ENCODE results near the gene SLC27A5. TPM values are rescaled to one million over a fixed set of nuclear protein-coding genes. Genes with fewer than 3 reads are reported as not detected.
A peak's percentile ranks its signal among the peaks of the same experiment; 100 is the strongest.

Gene SLC27A5
- total and polyA plus RNA-seq, 9 of the 15 experiments (the other 6 are each of a cell fraction or from before 2014, with no cell fraction given), result 42.2 to 318 (median 64.7) TPM

DNA sequence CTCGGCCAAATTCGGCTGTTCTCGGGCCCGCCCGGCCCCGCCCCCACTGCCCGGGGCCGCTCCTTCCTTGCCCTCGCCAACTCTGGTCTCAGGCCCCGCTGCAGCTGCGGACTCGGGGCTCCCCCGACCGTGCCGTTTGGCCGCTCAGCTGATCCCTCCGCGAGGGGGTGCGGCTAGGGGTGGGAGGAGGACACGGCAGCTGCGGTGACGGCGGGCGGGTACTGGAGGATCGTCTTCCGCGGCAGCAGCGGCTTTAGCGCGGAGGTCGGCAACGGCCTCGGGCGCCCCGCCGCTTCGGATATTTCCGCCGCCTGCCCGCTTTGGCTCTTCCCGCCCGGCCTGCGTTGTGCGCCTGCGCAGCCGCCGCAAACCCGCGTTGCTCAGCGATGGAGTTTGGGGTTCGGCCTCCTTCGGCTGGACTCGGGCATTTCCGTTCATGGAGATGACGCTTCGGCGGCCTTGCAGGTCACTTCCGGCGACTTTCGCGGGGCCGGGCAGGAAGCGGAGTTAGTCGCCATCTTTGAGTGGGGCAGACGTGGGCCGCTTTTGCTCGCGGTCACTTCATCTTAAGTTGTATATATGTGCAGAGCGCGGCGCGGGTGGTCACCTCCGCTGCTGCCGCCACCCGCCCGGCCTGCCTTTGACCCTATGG is 47.0 kb upstream of the SLC27A5 start (continued):
- no peak for TF ChIP-seq NFIX (CRISPR knock-in tag; IDR thresholded peaks at IDR 0.05; ENCODE audit: low read depth)
- TF ChIP-seq TCFL5 (CRISPR knock-in tag; conservative IDR thresholded peaks at IDR 0.05), result no peak
- TF ChIP-seq RREB1 (CRISPR knock-in tag; IDR thresholded peaks at IDR 0.05), result peak; percentile 60; the same call in 1 of the 2 replicates
- no peak for TF ChIP-seq ARID1B (IDR thresholded peaks at IDR 0.05)
- no peak for TF ChIP-seq FOS (IDR thresholded peaks at IDR 0.05; ENCODE audit: extremely low read depth, insufficient read length)
- no peak for TF ChIP-seq SMARCA4 (IDR thresholded peaks at IDR 0.05)
- TF ChIP-seq RBM14 (IDR thresholded peaks at IDR 0.05; ENCODE audit: borderline replicate concordance, insufficient read depth, low read depth, low read length), result 0 out of 2 replicates have a peak, but pooled peaks have one; percentile 6
- no peak for TF ChIP-seq ZNF444 (CRISPR knock-in tag; IDR thresholded peaks at IDR 0.05)
- no peak for TF ChIP-seq SPI1 (IDR thresholded peaks at IDR 0.05; ENCODE audit: borderline replicate concordance, low read depth, low read length)
- TF ChIP-seq KHSRP (IDR thresholded peaks at IDR 0.05), result no peak
- no peak for TF ChIP-seq BRF1 (IDR thresholded peaks at IDR 0.05; ENCODE audit: borderline replicate concordance, extremely low read depth, insufficient read length)
- TF ChIP-seq ZNF445 (CRISPR knock-in tag; IDR thresholded peaks at IDR 0.05; ENCODE audit: low read depth), result no peak
- TF ChIP-seq ZFP1 (CRISPR knock-in tag; IDR thresholded peaks at IDR 0.05), result no peak
- TF ChIP-seq HDAC3 (IDR thresholded peaks at IDR 0.05; ENCODE audit: borderline replicate concordance, partially characterized antibody), result no peak
- TF ChIP-seq, protein P1, sequence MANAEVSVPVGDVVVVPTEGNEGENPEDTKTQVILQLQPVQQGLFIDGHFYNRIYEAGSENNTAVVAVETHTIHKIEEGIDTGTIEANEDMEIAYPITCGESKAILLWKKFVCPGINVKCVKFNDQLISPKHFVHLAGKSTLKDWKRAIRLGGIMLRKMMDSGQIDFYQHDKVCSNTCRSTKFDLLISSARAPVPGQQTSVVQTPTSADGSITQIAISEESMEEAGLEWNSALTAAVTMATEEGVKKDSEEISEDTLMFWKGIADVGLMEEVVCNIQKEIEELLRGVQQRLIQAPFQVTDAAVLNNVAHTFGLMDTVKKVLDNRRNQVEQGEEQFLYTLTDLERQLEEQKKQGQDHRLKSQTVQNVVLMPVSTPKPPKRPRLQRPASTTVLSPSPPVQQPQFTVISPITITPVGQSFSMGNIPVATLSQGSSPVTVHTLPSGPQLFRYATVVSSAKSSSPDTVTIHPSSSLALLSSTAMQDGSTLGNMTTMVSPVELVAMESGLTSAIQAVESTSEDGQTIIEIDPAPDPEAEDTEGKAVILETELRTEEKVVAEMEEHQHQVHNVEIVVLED (CRISPR knock-in tag; IDR thresholded peaks at IDR 0.05), result no peak; the same call in 1 of the 2 replicates
- TF ChIP-seq TAF15 (IDR thresholded peaks at IDR 0.05; ENCODE audit: low read depth, low read length), result no peak
- no peak for TF ChIP-seq CHD1 (IDR thresholded peaks at IDR 0.05; ENCODE audit: low read length)
- no peak for TF ChIP-seq ESRRB (CRISPR knock-in tag; IDR thresholded peaks at IDR 0.05; ENCODE audit: borderline replicate concordance)
- TF ChIP-seq, protein P2, sequence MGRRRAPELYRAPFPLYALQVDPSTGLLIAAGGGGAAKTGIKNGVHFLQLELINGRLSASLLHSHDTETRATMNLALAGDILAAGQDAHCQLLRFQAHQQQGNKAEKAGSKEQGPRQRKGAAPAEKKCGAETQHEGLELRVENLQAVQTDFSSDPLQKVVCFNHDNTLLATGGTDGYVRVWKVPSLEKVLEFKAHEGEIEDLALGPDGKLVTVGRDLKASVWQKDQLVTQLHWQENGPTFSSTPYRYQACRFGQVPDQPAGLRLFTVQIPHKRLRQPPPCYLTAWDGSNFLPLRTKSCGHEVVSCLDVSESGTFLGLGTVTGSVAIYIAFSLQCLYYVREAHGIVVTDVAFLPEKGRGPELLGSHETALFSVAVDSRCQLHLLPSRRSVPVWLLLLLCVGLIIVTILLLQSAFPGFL (CRISPR knock-in tag; IDR thresholded peaks at IDR 0.05), result no peak
- TF ChIP-seq RBFOX2 (IDR thresholded peaks at IDR 0.05; ENCODE audit: low read depth, low read length), result peak; percentile 95
- no peak; the same call in 1 of the 2 replicates for TF ChIP-seq ELF1 (tag; IDR thresholded peaks at IDR 0.05)

Data from K562 (cell line).